Adrenal gland (tissue), 12 donors: ENCODE measurements around the gene AGBL4. TPM values are rescaled to one million over a fixed set of nuclear protein-coding genes. Genes with fewer than 3 reads are reported as not detected.
"Not testable (repeated sequence)": the region's sequence is repeated elsewhere in the genome, so short reads cannot be mapped to it uniquely, and the experiment has no call there.

Experiments
- DNase-seq, 7 donors: peaks; one replicate each; pipeline ENCODE4 v3.0.0-alpha.2; 2019 to 2020
- H3K27ac ChIP-seq, 5 donors: fragments of 200-600 bp; sonication (generic) in 4 of 5; 1 replicate in 3 of 5; 2 replicates in 2 of 5; pipeline versions ENCODE4 v1.5.1 to v1.8.0; 2016 to 2020; ENCODE audit warnings: mild to moderate bottlenecking in 1 of 5
- H3K27me3 ChIP-seq: fragments of 200-600 bp; 2 replicates; pipeline ENCODE4 v1.8.0; 2021
- H3K36me3 ChIP-seq, 2 donors: fragments of 200-600 bp; replicated peaks in 1 of 2; 1 replicate in 1 of 2; 2 replicates in 1 of 2; pipeline versions ENCODE4 v1.5.1 to v1.8.0; 2018 to 2022
- H3K4me1 ChIP-seq, 2 donors: fragments of 200-600 bp; replicated peaks in 1 of 2; 1 replicate in 1 of 2; 2 replicates in 1 of 2; pipeline versions ENCODE4 v1.5.1 to v1.8.0; 2018 to 2021
- H3K4me3 ChIP-seq, 4 donors: fragments of 200-600 bp; sonication (generic) in 3 of 4; one replicate each; pipeline ENCODE4 v1.5.1; 2016 to 2018
- H3K9me3 ChIP-seq, 3 donors: fragments of 200-600 bp; sonication (generic) in 1 of 3; replicated peaks in 1 of 3; 1 replicate in 2 of 3; 2 replicates in 1 of 3; pipeline versions ENCODE4 v1.5.1 to v1.8.0; 2016 to 2021
- CTCF ChIP-seq, 6 experiments: fragments of 450-650 bp in 4 of 6; fragments of 200-600 bp in 2 of 6; sonication (generic) in 1 of 6; IDR thresholded peaks; 1 replicate in 5 of 6; 2 replicates in 1 of 6; pipeline versions ENCODE4 v1.5.1 to v1.8.0; 2016 to 2021; ENCODE audit warnings: antibody characterized with exemption in 6 of 6, mild to moderate bottlenecking in 2 of 6, moderate library complexity in 1 of 6
- POLR2A ChIP-seq, 2 donors: fragments of 450-650 bp; IDR thresholded peaks; one replicate each; pipeline ENCODE4 v1.6.1; 2017; ENCODE audit warnings: antibody characterized with exemption in 2 of 2, mild to moderate bottlenecking in 2 of 2, moderate library complexity in 1 of 2
- WGBS, 4 donors: extraction: QIAGEN DNeasy Blood & Tissue Kit in 2 of 4; methylation state at CpG; one replicate each; pipeline versions ENCODE4 v1.1.5 to v1.1.7; 2013 to 2017; 5-methylcytosine and 5-hydroxymethylcytosine counted together
- intact Hi-C, 2 donors: fragments of 100-400 bp; cut with DNase I; formaldehyde crosslinking; loops; one replicate each; pipeline versions ENCODE4 v1.14.1 to v1.15.0; 2022 to 2023
- polyA plus RNA-seq, 3 donors: library from polyadenylated mRNA; stranded (reverse); fragments of 200-250 nt in 2 of 3; fragments of 350-450 nt in 1 of 3; fragmentation: Illumina TruSeq in 1 of 3; extraction: RNeasy Lipid Tissue Mini Kit (QIAGEN cat#74804) in 1 of 3; gene quantifications; one replicate each; pipeline ENCODE4 v1.2.3, GENCODE V29; 2013 to 2014
- total RNA-seq, 9 donors: library from RNA; depleted of rRNA in 4 of 9; stranded (reverse); fragments of >200 nt in 4 of 9; fragments of 120-200 nt in 1 of 9; fragmentation: NEBNext Ultra II Directional in 1 of 9; extraction: Animal tissue kit (Norgen Biotek cat#: 25700) in 1 of 9; gene quantifications; one replicate each; pipeline versions ENCODE4 v1.1.0 to v1.2.4, GENCODE V29; 2013 to 2023
- donor health status: healthy with polysubstance abuse.
- donor health status: Bipolar disorder and iron deficiency.
- donor health status: DM: yes; HTN: yes; CAD: no.
- donor health status: DM: no; HTN: no; CAD: no.
- donor health status: DM: no; HTN: no; CAD: no.
- donor health status: DM: yes; HTN: yes; CAD: no.

AGBL4 gene
- total and polyA plus RNA-seq, 12 donors: 0.10 to 1.9 (median 0.80) TPM; not detected in 2

- Histone ChIP-seq H3K27me3 (no peaks in the 10 kb centered on the region), H3K27ac (no peak overlapping the region), H3K4me3 (no peak overlapping the region), H3K9me3 (peaks cover 0 to 12% (median 0%) of the 10 kb centered on the region in 3 donors), H3K4me1 (peaks cover 0 to 4% of the 10 kb centered on the region in 2 donors), H3K36me3 (no peaks in the 10 kb centered on the region)
- 71 to 88% (median 75%) methylated on average over 1 of the region's 1 CpG for WGBS, 4 donors
- TF ChIP-seq CTCF (IDR thresholded peaks at IDR 0.05): no peak
- intact Hi-C loops: no loop called here
- DNase-seq: no peak
These were observed 995.4 kb downstream of the AGBL4 start for GRCh38 chr1:49028396-49028795.

- no peak for DNase-seq
- Histone ChIP-seq H3K9me3 (peaks cover 0 to 12% (median 0%) of the 10 kb centered on the region in 3 donors), H3K36me3 (no peaks in the 10 kb centered on the region), H3K4me3 (no peak overlapping the region), H3K4me1 (peaks cover 0 to 4% of the 10 kb centered on the region in 2 donors), H3K27me3 (no peaks in the 10 kb centered on the region), H3K27ac (no peak overlapping the region)
- intact Hi-C loops: no loop called here
- WGBS, 4 donors: 58 to 80% (median 63%) methylated on average over 1 of the region's 1 CpG
- TF ChIP-seq POLR2A (IDR thresholded peaks at IDR 0.05) (no peak), CTCF (IDR thresholded peaks at IDR 0.05) (no peak)
These were observed 997.4 kb downstream of the AGBL4 start for GRCh38 chr1:49026230-49026811.

GRCh38 chr1:49016030-49016977 is 1007.5 kb downstream of the AGBL4 start:
- no peak overlapping the region for H3K27ac ChIP-seq
- no peak overlapping the region for H3K4me3 ChIP-seq
- intact Hi-C loops: no loop called here
- H3K9me3 ChIP-seq: no peaks in the 10 kb centered on the region
- TF ChIP-seq CTCF (IDR thresholded peaks at IDR 0.05): no peak
- TF ChIP-seq POLR2A (IDR thresholded peaks at IDR 0.05): no peak
- DNase-seq: no peak
- WGBS, 4 donors: 72 to 83% (median 79%) methylated on average over 4 to 5 of the region's 5 CpGs
- no peaks in the 10 kb centered on the region for H3K36me3 ChIP-seq
- no peaks in the 10 kb centered on the region for H3K27me3 ChIP-seq
- no peaks in the 10 kb centered on the region for H3K4me1 ChIP-seq

GRCh38 chr1:49013079-49013478 is 1010.7 kb downstream of the AGBL4 start:
- TF ChIP-seq POLR2A (IDR thresholded peaks at IDR 0.05) (no peak), CTCF (IDR thresholded peaks at IDR 0.05) (no peak)
- Histone ChIP-seq H3K9me3 (no peaks in the 10 kb centered on the region), H3K36me3 (no peaks in the 10 kb centered on the region), H3K27me3 (no peaks in the 10 kb centered on the region), H3K4me1 (no peaks in the 10 kb centered on the region), H3K27ac (no peak overlapping the region), H3K4me3 (no peak overlapping the region)
- intact Hi-C loops: no loop called here
- no peak for DNase-seq

- H3K36me3 ChIP-seq, H3K4me3 ChIP-seq, H3K9me3 ChIP-seq, H3K4me1 ChIP-seq, DNase-seq, intact Hi-C loops, H3K27me3 ChIP-seq, H3K27ac ChIP-seq: not testable (repeated sequence)
- 81 to 97% (median 89%) methylated on average over 10 of the region's 10 CpGs for WGBS, 4 donors
These were observed 1020.8 kb downstream of the AGBL4 start for GRCh38 chr1:49002981-49003380.
